PFSK-1 (cell line): Measurements from ENCODE around the gene HACD3.

Experiments used
- POLR2AphosphoS5 ChIP-seq: IDR thresholded peaks from 2 replicates; pipeline ENCODE4 v1.6.1; 2012; ENCODE audit warnings: low read depth, mild to moderate bottlenecking, control low read depth, low read length, moderate library complexity
- SIN3A ChIP-seq: IDR thresholded peaks from 2 replicates; pipeline ENCODE4 v1.6.1; 2012; ENCODE audit warnings: mild to moderate bottlenecking, low read length, moderate library complexity, borderline replicate concordance; ENCODE audit not compliant: insufficient read depth
- TAF1 ChIP-seq: IDR thresholded peaks from 2 replicates; pipeline ENCODE4 v1.6.1; 2012; ENCODE audit warnings: low read length, control low read depth, borderline replicate concordance; ENCODE audit not compliant: insufficient read depth

DNA sequence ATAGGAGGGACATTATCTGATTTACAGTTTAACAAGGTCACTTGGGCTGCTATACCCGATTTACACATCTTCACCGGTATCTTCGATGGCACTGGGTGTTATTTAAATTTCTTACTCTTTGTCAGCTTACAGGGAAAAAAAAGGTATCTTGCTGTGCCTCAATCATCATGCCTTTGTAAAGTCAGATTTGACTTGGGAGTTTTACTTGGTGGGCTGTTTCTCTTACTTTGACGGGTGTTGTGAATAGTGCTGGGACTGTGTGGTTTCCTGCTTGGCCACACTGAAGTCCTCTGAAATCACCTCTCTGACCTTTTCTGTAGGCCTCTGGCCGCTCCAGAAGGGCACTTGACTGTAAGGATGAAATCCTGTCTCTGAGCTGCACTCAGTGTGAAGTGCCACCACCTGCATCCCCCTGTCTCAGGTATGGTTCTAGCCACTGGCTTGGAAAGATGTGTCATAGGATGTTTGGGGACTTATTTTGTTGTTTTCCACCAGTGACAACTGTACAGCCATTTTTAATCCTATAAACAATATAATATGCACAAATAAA is 88.4 kb downstream of the HACD3 start:
- TF ChIP-seq POLR2AphosphoS5 = no peak
- TF ChIP-seq TAF1 = no peak
- TF ChIP-seq SIN3A = no peak
